GM18526 (cell line): ENCODE measurements around the gene ADGRV1.

Experiments
- POLR2A ChIP-seq: IDR thresholded peaks from 3 replicates; pipeline ENCODE4 v1.6.1; 2011; ENCODE audit not compliant: insufficient read length; ENCODE audit errors: extremely low read depth

The ADGRV1 gene

GRCh38 chr5:91150234-91150633, 591.6 kb downstream of the ADGRV1 start:
- TF ChIP-seq POLR2A: no peak

- no peak for TF ChIP-seq POLR2A
These were observed 592.0 kb downstream of the ADGRV1 start for GRCh38 chr5:91150636-91151035.

GRCh38 chr5:91151947-91152346, 593.4 kb downstream of the ADGRV1 start:
- no peak for TF ChIP-seq POLR2A

GRCh38 chr5:91154338-91154737, 595.7 kb downstream of the ADGRV1 start:
- TF ChIP-seq POLR2A: no peak

GRCh38 chr5:91155274-91155673, 596.7 kb downstream of the ADGRV1 start:
- TF ChIP-seq POLR2A: no peak

- TF ChIP-seq POLR2A: no peak
These were observed 597.6 kb downstream of the ADGRV1 start for GRCh38 chr5:91156242-91156641.

- TF ChIP-seq POLR2A: no peak
These were observed 599.4 kb downstream of the ADGRV1 start for GRCh38 chr5:91158011-91158410.

GRCh38 chr5:91159647-91160046, 601.0 kb downstream of the ADGRV1 start:
- no peak for TF ChIP-seq POLR2A

- no peak for TF ChIP-seq POLR2A
These were observed 602.2 kb downstream of the ADGRV1 start for GRCh38 chr5:91160714-91161285.

- TF ChIP-seq POLR2A: no peak
These were observed 604.2 kb downstream of the ADGRV1 start for GRCh38 chr5:91162534-91163381.

GRCh38 chr5:91164424-91164823, 605.8 kb downstream of the ADGRV1 start:
- TF ChIP-seq POLR2A: no peak

GRCh38 chr5:91166059-91166807, 607.6 kb downstream of the ADGRV1 start:
- TF ChIP-seq POLR2A: no peak

- no peak for TF ChIP-seq POLR2A
These were observed 610.3 kb downstream of the ADGRV1 start for GRCh38 chr5:91168859-91169258.

- no peak for TF ChIP-seq POLR2A
These were observed 611.7 kb downstream of the ADGRV1 start for GRCh38 chr5:91170266-91170665.

- no peak for TF ChIP-seq POLR2A
These were observed 612.7 kb downstream of the ADGRV1 start for GRCh38 chr5:91171322-91171721.

GRCh38 chr5:91174396-91174795, 615.8 kb downstream of the ADGRV1 start:
- TF ChIP-seq POLR2A: no peak
